ENCODE results near the gene SNTG2.

Gene SNTG2

DNA sequence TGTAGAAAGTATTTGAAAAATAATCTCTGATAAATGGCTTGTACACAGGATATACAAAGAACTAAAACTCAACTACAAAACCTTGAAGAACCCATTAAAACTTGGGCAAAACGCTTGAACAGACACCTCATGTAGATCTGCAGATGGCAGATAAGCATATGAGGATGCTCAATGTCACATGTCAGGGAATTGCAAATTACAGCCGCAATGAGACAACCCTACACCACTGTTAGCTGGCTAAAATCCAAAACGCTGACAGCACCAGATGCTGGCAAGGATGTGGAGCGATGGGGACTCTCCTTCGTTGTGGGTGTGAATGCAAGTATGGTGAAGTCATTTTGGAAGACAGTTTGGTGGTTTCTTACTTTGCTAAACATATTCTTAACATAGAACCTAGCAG lies 53.7 kb downstream of the SNTG2 start:
- DNase-seq: no peak

DNA sequence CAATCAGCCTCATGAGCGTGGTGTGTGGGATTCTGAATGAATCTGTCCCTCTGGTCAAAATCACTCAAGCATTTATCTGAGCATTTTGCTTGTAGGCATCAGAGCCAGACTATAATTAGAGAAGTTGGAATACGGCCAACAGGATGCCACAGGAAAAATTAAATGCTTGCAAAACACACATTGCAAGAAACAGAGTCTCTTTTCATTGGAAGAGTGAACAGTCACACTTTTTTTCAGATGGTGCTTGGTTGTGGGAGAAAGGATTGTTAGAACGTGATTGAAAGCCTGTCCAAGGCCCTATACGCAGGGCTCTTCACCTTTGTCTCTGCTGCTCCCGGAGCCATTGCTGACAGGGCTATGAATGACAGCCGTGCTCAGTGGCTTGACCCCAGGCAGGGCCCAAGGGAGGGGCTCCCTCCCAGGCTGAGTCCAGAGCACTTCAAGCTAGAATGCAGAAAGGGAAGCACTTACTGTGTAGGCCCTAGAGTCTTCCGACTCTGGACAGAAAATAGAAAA lies 59.8 kb downstream of the SNTG2 start:
- DNase-seq: no peak

DNA sequence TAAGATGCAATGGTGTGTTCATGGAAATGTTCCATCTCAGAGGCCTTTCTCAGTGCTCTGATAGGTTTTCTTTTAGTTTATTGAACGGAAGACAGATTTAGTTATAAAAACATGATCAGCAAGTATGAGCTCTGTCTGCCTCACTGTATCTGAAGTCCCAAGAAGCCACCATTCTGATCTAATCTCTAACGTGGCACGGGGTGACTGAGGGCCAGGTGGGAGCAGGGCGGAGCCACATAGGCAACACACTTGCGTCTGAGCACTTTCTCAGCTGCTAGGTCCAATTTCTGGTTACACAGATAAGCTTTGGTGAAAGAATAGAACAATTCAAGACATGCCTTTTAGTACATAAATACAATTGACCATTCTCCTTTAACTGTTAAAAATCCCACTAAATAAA lies 60.4 kb downstream of the SNTG2 start:
- no peak for DNase-seq

DNA sequence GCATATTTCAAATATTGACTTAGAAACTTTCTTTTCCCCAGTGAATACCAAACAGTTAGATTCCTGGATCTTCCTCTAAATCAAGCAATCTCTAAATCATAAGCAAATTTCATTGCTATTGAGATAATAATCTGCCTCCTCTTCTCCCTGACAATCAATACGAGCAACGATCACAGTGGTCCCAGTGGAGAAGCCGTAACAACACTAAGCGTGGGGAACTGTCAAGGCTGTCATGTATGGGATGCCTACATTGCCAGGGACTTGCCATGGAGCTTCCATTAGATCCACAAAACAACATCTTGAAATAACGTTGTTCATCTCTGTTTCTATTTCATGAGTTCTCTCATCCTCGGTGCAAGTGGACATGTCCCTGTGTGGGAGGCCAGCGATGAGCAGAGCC lies 61.3 kb downstream of the SNTG2 start:
- DNase-seq: no peak

DNA sequence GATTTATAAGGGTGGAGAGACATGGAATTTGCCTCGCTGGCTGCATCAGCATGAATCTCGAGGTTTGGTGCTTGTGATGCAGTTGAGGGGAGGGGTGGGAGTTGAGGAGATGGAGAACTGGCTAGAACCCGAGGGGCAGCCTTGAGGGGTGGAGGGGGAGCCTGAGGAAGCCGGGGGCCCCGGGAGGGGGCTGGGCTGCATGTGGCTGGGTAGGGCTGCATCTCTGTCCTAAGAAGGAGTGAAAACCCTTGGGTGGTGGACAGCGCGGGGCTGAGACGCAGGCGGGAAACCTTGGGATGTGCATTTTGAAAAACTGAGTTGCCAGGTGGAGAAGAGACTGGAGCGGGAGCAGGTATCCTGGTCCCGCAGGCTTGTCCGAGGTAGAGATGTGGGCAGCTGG lies 64.2 kb downstream of the SNTG2 start:
- no peak for DNase-seq

DNA sequence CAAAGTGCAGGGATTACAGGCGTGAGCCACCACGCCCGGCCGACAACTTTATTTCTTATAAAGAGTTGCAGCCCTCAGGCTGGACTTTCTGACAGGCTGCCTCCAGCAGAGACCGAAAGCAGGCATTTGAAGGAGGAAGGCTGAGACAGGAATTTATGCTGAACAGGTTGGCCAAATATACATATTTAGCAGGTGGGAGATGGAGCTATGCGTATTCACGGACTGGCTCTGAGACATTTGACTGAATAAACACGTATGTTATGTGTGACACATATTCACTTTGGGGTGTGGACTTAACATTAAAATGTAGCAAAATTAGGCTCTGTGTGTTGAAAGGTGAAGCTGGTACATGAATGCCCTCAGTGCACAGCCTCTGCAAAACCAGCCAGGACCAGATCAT lies 65.9 kb downstream of the SNTG2 start:
- no peak for DNase-seq

DNA sequence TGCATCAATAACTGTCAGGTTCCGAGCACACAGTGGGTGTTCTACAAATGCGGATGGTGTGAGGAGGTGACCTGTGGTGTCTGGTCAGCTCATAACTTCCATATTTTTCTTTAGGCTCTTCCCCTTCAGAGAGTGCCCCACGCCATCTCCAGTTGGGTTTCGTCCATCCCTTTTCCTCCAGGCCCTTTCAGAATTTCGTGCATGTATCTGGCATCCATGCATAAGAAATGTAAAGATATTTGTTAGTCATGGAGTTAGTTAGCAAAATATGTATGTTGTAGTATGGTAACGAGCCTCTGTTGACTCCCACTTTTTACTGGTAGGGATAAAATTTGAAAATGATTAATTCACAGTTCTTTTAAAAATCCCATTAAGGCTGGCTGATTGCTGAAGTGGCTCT lies 67.2 kb downstream of the SNTG2 start:
- DNase-seq: no peak

DNA sequence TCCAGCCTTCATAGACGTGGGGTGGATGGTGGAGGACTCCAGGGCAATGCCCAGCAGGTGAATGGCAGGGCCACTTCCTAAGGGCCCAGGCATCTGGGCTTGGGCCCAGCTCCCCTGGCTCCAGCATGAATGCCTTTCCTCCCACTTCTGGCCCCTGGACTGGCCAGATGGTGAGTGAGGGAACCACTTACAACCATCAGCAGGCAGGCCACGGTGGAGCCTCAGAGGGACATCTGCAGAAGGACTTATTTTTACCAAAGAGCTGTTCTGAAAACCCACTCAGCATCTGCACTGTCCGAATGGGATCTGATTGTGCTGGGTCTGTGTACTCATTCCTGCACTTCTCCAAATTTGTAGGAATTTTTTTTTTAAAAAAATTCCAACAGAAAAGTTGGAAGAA lies 69.6 kb downstream of the SNTG2 start:
- DNase-seq: no peak

DNA sequence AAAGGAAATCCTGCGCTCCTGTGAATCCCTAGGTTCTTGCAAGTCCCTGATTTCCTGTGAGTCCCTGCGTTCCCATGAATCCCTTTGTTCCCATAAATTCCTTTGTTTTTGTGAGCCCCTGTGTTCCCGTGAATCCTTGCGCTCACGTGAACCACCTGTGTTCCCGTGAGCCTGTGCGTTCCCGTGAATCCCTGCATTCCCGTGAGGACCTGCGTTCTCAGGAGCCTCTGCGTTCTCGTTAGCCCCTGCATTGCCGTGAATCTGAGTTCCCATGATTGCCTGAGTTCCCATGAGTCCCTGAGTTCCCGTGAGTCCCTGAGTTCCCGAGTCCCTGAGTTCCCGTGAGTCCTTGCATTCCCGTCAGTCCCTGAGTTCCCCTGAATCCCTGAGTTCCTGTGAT lies 71.5 kb downstream of the SNTG2 start:
- DNase-seq: no peak

DNA sequence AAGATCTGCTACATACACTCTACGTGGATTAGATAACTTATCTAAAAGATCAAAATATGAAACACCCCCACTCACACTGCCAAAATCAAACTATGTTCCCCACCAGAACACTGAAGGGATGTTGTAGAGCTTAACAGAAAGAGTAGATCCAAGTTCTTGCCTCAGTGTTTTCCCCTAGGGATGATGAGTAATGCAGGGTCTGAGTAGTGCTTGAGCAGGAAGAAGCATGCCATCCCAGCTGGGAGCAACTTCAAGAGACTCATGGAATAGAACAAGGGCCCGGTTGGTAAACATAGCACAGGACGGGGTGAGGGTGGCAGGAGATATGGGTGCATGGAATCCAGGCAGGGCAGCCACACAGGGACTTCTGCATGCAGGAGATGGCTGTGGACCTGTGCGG lies 74.3 kb downstream of the SNTG2 start:
- no peak for DNase-seq

DNA sequence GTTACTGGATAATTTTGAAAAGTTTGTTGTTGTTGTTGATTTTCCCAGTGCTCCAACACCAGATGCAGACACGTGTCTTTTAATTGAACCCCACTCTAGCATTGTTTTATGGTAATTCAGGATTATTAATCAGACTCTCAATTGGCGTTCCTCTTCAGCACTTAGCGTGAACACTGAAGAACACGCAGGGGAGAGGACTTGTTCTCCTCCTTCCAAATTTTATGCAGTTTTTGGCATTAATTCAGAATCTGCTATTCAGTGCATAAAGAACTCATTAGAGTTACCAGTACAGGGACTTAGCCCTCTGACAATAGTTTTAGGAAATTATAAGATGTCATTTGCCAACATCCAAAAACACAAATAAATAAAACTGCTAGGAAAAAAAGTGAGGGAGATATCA lies 75.5 kb downstream of the SNTG2 start:
- DNase-seq: no peak

DNA sequence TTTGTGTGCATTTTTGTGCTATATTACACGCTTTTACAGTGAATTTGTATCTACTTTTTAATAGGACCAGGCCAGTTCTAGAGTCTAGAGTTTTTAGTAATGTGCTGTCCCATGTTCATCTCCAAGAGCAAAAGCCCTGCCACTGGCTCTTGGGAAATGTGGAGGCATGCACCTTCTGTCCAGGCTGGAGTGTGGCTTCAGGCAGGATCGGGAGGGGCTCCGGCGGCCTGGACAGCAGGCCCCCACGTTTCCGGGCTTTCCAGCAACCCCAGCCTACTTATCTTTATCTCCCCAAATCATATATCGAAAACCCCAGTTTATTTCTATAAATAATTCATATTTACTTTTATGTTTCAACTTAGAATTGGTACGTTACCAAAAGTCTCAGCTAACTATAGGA lies 78.2 kb downstream of the SNTG2 start:
- DNase-seq: no peak

DNA sequence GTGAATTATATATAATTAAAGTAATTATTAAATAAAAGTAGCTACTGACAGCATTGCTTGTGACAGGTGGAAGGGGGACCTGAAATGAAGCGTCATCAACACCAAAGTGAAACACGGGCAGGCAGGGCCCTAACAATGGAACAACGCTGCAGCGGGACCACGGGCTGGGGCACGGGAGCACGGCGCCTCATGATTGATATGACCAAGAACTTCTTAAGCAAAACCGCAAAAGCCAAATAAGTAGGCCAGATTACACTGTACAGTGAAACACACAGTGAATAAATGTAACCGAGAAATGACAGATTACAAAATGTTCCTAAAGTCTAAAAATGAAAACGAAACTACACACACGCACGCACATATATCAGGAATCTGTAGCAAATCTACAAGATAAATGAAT lies 81.4 kb downstream of the SNTG2 start:
- no peak for DNase-seq

DNA sequence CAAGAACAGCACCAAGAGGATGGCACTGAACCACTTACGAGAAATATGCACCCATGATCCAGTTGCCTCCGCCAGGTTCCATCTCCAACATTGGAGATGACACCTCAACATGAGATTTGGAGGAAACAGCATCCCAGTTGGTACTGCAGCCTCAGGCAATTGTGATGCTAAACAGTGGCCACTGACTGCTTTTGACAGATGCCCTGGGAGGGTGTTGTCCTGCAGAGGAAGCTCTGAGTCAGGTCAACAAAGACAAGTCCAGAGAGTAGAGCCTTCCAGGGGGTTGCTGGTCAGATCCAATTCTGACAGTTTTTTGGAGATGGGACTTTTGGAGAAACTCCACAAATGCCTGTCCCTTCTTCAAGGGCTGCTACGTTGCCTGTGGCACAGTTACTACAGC lies 82.4 kb downstream of the SNTG2 start:
- DNase-seq: no peak

DNA sequence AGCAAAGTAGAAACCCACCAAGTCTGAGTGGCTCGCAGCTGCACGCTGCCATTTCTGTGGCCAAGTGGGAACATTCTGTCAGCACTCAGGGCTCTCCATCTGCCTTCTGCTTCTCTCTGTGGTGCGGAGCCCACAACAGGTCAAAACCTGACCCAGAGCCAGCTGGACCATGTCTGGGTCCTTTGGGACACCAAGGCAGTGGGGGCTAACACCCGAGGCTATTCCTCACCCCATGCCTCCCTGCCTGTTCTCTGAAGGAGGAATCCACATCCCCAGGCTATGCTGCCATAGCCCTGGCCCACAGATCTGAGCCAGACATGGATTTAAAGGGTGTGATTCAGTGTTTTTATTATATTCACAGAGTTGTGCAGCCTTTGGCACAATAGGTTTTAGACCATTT lies 86.4 kb downstream of the SNTG2 start:
- DNase-seq: no peak

DNA sequence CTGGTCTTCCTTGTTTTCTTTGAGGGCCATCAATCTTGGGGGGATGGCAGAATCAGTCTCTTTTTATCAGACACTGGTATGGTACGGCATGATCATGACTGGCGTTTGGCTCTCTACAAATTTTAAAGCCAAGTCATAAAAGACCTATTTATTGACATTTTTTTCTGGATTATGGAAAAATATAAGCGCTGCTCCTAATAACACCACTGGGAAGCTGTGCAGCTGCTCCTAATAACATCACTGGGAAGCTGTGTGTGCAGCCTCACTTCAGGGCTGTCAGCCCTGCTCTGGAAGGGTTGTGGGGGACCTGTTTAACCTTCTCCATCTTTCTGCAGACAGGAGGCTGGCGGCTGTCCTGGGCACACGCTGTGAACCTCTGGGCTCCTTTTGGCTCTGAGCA lies 88.9 kb downstream of the SNTG2 start:
- no peak for DNase-seq

DNA sequence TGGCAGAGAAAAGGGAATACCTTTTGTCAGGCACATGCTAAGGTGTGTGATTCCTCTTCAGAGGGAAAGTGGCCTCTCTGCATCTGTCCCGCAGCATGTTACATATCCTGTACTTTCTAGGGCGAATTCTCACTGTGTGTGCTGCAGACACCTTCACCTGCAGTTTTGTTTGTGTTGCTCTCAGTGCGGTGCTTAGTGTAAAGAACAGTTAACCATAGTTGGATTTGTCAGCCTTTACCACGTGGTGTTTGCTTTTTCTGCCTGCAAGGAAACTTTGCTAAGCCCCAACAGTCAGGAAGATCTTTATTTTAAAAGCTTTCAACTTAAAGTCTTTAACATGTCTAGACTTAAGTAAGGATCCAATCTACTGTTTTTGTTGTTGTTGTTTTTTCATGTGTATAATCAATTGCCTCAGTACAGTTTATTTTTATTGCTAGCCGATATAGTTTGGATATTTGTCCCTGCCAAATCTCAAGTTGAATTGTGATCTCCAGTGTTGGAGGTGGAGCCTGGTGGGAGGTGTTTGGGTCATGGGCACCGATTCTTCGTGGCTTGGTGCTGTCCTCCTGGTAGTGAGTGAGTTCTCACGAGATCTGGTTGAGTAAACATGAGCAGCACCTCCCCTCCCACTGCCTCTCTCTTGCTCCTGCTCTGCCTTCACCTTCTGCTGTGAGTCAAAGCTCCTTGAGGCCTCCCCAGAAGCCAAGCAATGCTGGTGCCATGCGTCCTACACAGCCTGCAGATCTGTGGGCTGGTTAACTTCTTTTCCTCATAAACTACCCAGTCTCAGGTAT lies 90.6 kb downstream of the SNTG2 start:
- no peak for DNase-seq

DNA sequence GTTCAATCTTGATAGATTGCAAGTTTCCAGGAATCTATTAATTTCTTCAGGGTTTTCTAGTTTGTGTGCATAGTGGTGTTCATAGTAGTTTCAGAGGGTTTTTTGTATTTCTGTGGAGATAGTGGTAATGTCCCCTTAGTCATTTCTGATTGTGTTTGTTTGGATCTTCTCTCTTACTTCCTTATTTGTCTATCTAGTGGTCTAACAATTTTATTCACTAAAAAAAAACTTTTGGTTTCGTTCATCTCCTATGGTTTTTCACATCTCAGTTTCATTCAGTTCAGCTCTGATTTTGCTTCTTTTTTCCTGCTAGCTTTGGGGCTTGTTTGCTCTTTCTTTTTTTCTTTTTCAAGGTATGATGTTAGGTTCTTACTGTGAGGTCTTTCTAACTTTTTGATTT lies 94.5 kb downstream of the SNTG2 start:
- no peak for DNase-seq

DNA sequence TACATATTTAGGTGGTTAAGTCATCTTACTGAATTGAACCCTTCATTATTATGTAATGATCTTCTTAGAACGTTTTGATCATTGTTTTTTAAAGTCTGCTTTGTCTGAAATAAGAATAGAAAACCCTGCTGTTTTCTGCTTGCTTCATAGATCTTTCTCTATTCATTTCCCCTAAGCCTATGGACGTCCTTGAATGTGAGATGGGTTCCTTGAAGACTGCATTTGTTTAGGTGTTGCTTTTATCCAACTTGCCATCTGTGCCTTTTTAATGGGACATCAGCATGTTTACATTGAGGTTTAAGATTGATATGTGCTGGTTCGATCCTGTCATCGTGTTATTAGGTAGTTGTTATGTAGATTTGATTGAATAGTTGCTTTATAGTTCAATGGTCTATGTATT lies 95.4 kb downstream of the SNTG2 start:
- no peak for DNase-seq

DNA sequence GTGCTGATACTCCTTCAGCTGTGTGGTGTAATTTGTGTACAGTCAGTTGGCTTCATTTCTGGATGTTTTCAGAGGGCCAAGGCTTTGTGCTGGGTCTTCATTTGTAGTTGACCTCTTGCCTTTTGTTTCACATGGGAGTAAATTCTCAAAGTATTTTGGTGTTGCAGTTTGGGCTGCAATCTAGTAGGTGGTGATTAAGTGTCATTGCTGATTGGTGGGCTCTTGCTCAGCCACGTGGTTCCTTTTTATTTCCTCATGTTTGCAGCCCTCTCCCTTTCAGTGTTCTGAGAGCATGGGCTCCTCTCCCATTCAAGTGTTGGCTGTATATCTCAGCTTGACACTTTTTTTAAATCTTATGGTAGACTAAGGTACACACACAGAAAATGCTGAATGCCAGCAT lies 96.8 kb downstream of the SNTG2 start:
- no peak for DNase-seq

DNA sequence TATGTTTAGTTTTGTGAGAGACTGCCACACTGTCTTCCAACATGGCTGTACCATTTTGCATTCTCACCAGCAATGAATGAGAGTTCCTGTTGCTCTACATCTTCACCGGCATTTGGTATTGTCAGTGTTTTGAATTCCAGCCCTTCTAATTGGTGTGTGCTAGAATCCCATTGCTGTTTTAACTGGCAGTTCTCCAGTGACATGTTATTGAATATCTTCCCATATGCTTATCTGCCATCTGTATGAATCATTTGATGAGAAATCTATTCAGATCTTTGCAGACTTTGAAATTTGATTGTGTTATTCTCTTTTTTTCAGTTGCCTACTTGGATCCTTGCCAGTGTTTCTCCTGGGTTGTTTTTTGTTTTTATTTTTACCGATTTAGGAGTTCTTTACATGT lies 99.0 kb downstream of the SNTG2 start:
- no peak for DNase-seq

DNA sequence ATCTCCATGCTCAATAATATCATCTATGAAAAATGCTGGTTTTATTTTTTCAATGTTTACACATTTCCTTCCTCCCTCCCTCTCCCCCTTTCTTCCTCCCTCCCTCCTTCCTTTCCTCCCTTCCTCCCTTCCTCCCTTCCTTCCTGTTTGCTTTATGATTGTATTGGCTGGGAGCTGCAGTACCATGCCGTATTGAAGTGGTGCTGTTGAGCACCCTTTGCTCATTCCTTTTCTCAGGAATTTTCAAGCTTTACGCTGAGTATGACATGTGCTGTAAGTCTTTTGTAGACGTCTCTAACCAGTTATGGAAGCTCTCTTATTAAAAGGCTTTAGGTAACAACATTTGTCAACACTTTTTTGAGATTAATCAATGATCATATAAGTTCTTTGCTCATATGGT lies 100.4 kb downstream of the SNTG2 start:
- no peak for DNase-seq

DNA sequence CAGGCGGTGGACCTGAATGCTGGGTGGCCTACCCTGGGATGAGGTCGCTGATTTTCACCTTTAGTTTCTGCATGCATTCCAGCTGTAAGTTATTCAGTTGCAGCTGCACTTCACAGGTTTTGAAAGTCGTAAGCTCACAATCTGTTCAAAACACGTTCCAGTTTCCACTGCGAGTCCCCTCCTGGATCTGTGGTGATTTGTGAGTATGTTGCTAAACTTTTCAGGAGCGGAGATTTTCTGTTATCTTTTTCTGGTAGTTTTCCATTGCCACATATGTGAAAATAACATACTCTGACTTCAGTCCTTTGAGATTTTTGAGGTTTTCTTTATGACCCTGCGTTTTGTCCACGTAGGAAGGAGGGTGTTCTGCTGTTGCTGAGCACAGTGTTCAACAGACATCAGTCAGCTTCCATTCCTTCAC lies 102.1 kb downstream of the SNTG2 start:
- DNase-seq: no peak

DNA sequence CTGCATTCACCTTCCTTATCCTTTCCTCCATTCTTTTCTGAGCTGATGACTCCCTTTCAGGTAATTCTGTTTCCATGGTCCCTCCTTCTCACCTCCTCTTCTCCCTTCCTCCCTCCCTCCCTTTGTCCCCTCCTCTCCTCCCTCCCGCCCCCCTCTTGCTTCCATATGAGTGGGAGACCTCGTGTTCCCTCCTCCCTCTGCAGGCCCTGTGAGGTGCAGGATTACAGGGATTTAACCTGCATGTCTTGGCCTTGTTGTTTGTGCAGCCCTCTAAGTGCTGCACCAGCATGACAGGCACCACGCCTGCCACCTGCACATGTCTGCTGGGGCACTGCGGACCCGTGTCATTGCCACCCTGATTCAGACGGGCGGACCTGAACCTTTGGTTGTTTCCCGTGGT lies 103.1 kb downstream of the SNTG2 start:
- DNase-seq: no peak

DNA sequence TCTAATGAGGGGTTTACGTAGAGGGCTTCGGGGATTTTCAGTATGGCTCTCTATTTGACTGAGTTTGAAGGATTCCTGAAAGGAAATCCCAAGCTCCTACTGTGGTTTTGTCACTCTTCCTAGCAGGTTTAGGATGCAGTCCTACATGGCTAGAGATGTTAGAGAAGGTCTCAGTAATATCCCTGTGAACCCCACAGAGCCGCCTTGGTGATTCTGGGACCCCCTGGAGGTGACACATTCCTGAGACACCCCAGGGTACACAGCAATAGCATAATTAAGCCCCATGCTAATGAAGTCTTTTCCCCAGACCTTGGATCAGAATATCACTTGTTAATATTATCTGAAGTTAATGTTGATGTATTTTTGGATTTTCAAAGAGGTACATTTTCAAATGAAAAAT lies 103.8 kb downstream of the SNTG2 start:
- no peak for DNase-seq

Measured in midbrain (tissue), 1 donor.